ENCODE measurements around the gene PDCL2.

- TF ChIP-seq POLR2A (IDR thresholded peaks at IDR 0.05), result no peak
- TF ChIP-seq, protein P1, sequence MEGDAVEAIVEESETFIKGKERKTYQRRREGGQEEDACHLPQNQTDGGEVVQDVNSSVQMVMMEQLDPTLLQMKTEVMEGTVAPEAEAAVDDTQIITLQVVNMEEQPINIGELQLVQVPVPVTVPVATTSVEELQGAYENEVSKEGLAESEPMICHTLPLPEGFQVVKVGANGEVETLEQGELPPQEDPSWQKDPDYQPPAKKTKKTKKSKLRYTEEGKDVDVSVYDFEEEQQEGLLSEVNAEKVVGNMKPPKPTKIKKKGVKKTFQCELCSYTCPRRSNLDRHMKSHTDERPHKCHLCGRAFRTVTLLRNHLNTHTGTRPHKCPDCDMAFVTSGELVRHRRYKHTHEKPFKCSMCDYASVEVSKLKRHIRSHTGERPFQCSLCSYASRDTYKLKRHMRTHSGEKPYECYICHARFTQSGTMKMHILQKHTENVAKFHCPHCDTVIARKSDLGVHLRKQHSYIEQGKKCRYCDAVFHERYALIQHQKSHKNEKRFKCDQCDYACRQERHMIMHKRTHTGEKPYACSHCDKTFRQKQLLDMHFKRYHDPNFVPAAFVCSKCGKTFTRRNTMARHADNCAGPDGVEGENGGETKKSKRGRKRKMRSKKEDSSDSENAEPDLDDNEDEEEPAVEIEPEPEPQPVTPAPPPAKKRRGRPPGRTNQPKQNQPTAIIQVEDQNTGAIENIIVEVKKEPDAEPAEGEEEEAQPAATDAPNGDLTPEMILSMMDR (IDR thresholded peaks at IDR 0.05), result no peak
These were observed 82.8 kb downstream of the PDCL2 start for GRCh38 chr4:55509266-55509665.
